HG03439 (cell line): ENCODE measurements around the gene HLCS.

Experiments
- ATAC-seq: cut with Tn5 transposase; IDR thresholded peaks from one replicate; pipeline ENCODE4 v1.9.1; 2021; ENCODE audit warnings: mild to moderate bottlenecking, moderate library complexity; ENCODE audit not compliant: unreplicated experiment

The HLCS gene

DNA sequence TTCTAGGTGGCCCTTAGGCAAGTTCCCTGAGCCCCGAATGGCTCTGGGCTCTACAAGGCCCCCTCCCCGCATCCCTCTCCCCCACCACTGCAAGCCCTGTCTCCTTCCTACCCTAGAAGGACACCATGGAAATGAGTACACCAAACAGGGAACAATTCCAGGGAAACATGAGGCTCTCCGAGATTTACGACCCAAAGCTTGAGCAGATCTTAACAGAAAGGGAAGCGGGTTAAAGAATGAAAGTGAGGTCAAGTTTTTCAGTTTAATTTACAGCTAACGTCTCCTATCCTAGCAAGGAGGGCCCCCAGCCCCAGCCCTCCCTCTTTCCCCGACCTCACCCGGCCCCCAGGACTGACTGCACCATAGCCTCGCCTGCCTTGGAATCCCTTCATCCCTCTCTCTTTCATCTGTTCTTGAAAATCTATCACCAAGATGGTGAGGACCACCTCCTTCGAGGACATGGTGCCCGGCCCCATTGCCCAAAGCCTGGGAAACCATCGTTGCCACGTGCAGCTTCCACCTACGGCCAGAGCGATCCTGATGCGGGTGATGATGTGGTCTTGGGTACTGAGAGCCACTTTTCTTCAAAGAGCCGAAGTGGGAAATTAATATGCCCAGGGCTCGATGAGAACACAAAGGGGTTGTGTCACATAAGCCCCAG, 237.0 kb downstream of the HLCS start:
- ATAC-seq = no peak

- ATAC-seq = no peak
These were observed 237.9 kb downstream of the HLCS start for GRCh38 chr21:36728371-36729111.

GRCh38 chr21:36727866-36728265, 238.6 kb downstream of the HLCS start:
- no peak for ATAC-seq

DNA sequence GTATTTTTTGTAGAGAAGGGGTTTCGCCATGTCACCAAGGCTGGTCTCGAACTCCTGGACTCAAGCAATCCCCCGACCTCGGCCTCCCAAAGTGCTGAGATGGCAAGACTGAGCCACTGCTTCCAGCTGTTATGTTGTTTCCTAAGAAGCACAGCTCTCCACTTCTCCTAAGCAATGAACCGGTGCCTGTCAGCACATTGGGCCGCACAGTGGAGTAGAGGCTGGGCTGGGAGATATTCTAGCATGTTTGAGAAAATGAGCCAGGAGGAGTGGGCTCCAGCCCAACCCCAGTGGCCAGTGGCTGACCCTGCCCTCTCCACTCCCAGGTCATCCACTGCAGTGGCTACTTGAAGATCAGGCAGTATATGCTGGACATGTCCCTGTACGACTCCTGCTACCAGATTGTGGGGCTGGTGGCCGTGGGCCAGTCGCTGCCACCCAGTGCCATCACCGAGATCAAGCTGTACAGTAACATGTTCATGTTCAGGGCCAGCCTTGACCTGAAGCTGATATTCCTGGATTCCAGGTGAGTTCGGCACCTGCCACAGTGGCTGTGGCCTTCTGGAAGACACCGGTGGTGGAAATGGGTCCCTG, 240.6 kb downstream of the HLCS start:
- no peak for ATAC-seq

GRCh38 chr21:36724660-36725059, 241.8 kb downstream of the HLCS start:
- no peak for ATAC-seq

- ATAC-seq = no peak
These were observed 243.0 kb downstream of the HLCS start for GRCh38 chr21:36723371-36723881.

DNA sequence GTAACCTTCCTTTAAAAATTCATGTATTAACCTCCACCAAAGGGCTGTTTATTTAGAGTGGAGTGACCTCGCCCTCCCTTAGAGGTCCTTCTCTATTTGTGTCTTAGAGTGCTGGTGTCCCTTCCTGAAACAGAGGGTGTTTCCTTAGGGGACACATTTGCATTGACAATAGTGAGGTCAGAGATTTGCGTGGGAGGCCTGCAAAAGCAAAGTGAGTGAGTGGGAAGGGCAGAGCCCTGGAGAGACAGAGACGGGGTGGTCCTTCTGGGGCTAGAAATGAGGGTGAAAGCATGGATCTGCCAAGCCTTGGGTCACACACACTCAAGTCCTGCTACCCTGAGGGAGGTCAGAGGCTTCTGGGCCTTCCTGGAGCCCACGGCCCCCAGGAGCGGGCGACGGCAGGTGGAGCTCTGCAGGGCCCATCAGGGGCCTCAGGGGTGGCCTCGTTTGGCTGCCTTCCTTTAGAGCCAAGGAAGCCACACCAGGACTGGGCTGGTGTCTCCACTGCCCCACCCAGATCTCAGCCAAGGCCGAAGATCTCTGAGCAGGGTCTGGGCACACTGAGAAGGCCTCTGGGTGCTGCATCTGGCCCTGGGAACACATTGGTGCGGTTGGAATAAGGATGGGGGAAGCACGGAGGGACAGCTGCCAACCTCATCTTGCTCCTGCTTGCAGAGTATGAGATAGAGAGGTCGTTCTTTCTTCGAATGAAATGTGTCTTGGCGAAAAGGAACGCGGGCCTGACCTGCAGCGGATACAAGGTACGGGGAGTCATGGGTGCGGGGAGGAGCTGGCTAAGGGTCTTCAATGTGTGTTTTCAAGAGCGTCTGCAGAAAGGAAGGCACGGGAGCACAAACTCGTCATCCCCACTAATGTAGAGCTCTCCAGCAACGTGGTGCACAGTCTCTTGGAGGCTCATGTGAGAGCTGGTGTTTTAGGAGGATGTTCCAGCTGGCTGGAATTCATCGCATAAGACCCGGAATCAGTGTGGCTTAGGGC, 243.8 kb downstream of the HLCS start:
- ATAC-seq = no peak

- ATAC-seq = no peak
These were observed 244.7 kb downstream of the HLCS start for GRCh38 chr21:36721817-36722216.

DNA sequence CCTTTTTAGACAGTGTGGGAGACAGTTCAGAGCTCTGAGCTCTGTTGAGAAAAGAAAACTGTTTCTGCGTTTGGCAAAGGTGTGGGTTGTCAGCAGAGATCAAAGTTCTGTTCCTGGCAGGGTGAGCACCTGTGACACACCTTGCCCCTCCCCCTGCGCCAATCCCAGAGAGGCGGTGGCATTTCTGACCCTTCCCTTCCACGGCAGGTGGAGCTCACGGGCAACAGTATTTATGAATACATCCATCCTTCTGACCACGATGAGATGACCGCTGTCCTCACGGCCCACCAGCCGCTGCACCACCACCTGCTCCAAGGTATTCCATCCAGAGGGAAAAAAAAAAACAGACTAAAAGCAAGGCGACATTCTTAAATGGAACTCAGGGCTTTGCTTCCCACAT, 246.9 kb downstream of the HLCS start:
- no peak for ATAC-seq

DNA sequence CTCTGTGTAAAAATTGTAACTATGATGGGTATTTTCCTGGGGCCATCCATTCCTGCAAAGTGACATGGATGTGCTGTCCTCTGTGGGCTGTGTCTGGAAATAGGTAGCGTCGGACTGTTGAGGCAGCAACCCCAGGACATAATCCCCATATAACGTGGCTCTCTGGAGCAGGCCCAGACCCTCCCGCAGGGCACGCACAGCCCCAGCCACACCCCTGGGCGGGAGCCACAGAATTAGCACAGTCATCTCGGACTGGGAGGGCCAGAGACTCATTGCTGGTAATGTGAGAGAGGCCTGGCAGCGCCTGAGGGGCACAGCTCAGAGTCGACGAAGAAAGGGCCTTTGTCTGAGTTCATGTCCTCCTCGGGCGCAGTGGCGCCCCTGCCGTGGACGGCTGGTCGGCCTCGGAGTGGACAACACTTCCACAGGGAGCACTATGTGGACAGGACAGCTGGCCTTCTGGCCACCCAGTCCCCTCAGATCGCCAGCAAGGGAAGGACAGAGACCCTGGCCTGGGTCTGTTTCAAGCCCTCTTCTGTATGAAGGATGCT, 247.4 kb downstream of the HLCS start:
- ATAC-seq = no peak

- no peak for ATAC-seq
These were observed 248.5 kb downstream of the HLCS start for GRCh38 chr21:36717976-36718375.

DNA sequence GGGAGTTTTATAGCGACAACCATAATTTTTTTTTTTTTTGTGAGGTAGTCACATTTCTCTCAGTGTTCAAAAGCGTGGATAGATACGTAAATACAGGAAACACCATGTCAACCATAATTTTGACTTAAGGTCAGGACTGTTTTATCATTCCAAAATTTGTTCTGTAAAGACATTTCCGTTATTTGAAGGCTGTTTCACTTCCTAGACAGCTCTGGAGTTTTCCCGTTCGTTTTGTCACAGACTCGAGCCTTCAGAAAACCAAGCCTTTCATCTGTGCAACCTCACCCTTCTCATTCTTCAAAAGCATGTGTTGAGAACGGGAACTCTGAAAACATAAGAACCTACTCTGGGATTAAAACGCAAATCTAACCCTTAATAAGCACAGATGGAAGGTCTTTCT, 249.6 kb downstream of the HLCS start:
- no peak for ATAC-seq

DNA sequence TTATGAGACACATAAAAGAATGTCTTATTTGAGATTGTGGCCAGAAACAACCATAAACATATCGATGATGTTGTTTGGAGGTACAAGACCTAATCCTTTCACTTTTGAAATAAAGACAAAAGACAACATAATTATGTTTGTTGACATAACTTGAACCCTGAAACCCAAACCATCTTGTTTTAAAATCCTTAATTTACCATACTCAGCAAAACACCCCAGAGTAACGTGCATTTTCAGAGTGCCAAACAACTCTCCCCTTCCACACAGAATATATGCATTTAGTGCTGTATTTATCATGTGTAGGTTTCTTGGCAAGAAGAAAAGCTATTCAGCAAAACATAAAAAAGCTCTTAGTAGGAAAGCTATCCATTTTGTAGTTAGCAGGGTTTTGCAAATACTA, 250.1 kb downstream of the HLCS start:
- ATAC-seq = no peak

- no peak for ATAC-seq
These were observed 252.7 kb downstream of the HLCS start for GRCh38 chr21:36713746-36714145.

DNA sequence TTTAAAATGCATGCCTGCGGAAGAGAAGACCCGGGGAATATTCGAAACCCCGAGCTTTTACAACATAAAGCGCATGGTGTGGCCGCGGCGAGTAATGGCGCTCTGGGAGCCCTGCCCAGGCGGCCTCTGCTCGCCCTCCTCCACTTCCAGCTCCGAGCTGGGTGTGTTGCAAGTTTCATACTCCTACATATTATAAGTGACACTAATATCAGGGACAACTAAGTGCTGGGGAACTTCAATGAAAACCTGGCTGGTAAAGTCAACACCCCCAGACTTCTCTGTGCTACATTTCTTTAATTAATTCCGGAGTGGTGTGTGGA, 255.8 kb downstream of the HLCS start:
- ATAC-seq = no peak

DNA sequence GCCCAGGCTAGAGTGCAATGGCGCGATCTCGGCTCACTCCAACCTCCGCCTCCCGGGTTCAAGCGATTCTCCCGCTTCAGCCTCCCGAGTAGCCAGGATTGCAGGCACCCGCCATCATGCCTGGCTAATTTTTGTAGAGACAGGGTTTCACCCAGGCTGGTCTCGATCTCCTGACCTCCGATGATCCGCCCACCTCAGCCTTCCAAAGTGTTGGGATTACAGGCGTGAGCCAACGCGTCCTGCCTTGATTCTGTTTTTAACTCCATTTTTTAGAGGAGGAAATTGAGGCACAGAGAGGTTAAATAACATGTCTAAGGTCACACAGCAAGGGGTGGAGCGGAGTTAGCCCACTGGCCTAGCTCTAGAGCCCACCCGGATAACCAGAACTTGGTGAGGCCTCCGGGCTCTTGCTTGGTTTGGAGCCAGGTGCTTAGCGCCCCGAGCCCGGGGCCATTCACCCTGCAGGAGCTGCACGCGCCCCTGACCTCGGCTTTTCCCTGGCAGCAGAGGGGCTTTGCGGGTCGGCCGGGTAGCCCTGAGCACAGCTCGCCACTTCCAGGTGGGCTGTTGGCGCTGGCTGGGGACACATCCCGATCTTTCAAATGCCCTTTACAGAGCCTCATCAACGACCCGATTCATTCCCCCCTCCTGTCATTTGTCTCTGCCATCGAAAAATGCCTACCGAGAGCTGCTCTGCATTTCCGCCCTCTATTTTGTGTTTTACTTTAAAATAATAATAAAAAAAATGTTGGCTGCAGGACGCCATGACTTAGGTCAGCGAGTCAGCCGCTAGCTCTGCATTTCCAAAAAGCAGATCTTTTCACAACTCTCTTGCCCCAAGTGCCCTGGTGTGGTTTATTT, 256.4 kb downstream of the HLCS start:
- ATAC-seq = no peak

GRCh38 chr21:36709030-36709867, 257.2 kb downstream of the HLCS start:
- no peak for ATAC-seq

GRCh38 chr21:36708286-36709029, 258.0 kb downstream of the HLCS start:
- no peak for ATAC-seq
